ENCODE data around the gene CTDP1. TPM values are rescaled to one million over a fixed set of nuclear protein-coding genes. Genes with fewer than 3 reads are reported as not detected.

The CTDP1 gene
- total RNA-seq, result 17.7 and 22.6 TPM in 2 replicates

GRCh38 chr18:79679552-79680099 is at the start of gene CTDP1:
CTDP1 (plus strand) TSS chr18:79679803; CDS start chr18:79679948, 145 bp downstream.

GRCh38 chr18:79797518-79798345 is 118.1 kb downstream of the CTDP1 start, which contains the start of gene KCNG2:
KCNG2 (plus strand) TSS chr18:79797938; CDS start chr18:79863668, 65,730 bp downstream.

Other genes starting within 250 kb of the CTDP1 start
- gene KCNG2, start 118.1 kb downstream of the CTDP1 start, total RNA-seq, result not detected in 2 replicates